HepG2 (cell line): ENCODE measurements around the gene LRGUK. TPM values are rescaled to one million over a fixed set of nuclear protein-coding genes. Genes with fewer than 3 reads are reported as not detected.

ENCODE experiments used
- NR2C2 ChIP-seq: sonication (generic); formaldehyde crosslinking; IDR thresholded peaks from 2 replicates; pipeline ENCODE4 v1.4.0; 2020; ENCODE audit warnings: missing genetic modification reagents, mild to moderate bottlenecking, moderate library complexity, borderline replicate concordance
- RNF2 ChIP-seq: fragments of 450-650 bp; conservative IDR thresholded peaks from 2 replicates; pipeline ENCODE4 v1.6.1; 2016; ENCODE audit warnings: low read depth
- ZFP90 ChIP-seq: sonication (generic); formaldehyde crosslinking; IDR thresholded peaks from 2 replicates; pipeline ENCODE4 v1.8.0; 2022; ENCODE audit warnings: missing genetic modification reagents, mild to moderate bottlenecking, inconsistent platforms, borderline replicate concordance
- ZNF543 ChIP-seq: sonication (generic); formaldehyde crosslinking; IDR thresholded peaks from 2 replicates; pipeline ENCODE4 v1.4.0; 2020; ENCODE audit warnings: mild to moderate bottlenecking, missing genetic modification reagents
- ZNF563 ChIP-seq: sonication (generic); formaldehyde crosslinking; IDR thresholded peaks from 2 replicates; pipeline ENCODE4 v1.8.0; 2022; ENCODE audit warnings: mild to moderate bottlenecking, moderate library complexity, missing genetic modification reagents
- polyA plus RNA-seq, 8 experiments: library from polyadenylated mRNA; depleted of rRNA in 3 of 8; stranded (reverse) in 7 of 8; unstranded in 1 of 8; fragments of >200 nt; fragmentation: Illumina TruSeq in 4 of 8; extraction: Trizol in 4 of 8; gene quantifications; 2 replicates each; pipeline versions ENCODE4 v1.2.1 to v1.2.3, GENCODE V29; 2011 to 2016; ENCODE audit warnings: low read depth in 4 of 8, missing spikeins in 1 of 8, mixed read lengths in 1 of 8; ENCODE audit not compliant: insufficient read depth in 1 of 8
- total RNA-seq, 5 experiments: library from RNA; depleted of rRNA; stranded (reverse); fragments of >200 nt; fragmentation: Illumina TruSeq; extraction: Trizol; gene quantifications; 2 replicates each; pipeline ENCODE4 v1.2.3, GENCODE V29; 2016; ENCODE audit warnings: low read depth in 1 of 5
- TF ChIP-seq, protein P1 (sequence below): sonication (generic); formaldehyde crosslinking; IDR thresholded peaks from 2 replicates; pipeline ENCODE4 v1.4.0; 2020; ENCODE audit warnings: mild to moderate bottlenecking, missing genetic modification reagents
- TF ChIP-seq, protein P2 (sequence below): sonication (generic); formaldehyde crosslinking; IDR thresholded peaks from 2 replicates; pipeline ENCODE4 v1.8.1; 2022; ENCODE audit warnings: low read depth, mild to moderate bottlenecking, missing genetic modification reagents
- TF ChIP-seq, protein P3 (sequence below): sonication (generic); formaldehyde crosslinking; IDR thresholded peaks from 2 replicates; pipeline ENCODE4 v1.5.0; 2020; ENCODE audit warnings: mild to moderate bottlenecking, missing genetic modification reagents
- TF ChIP-seq, protein P4 (sequence below): sonication (generic); formaldehyde crosslinking; conservative IDR thresholded peaks from 2 replicates; pipeline ENCODE4 v1.8.0; 2022; ENCODE audit warnings: low read depth, missing genetic modification reagents
- TF ChIP-seq, protein P5 (sequence below): sonication (generic); formaldehyde crosslinking; conservative IDR thresholded peaks from 2 replicates; pipeline ENCODE4 v1.4.0; 2020; ENCODE audit warnings: missing genetic modification reagents

The LRGUK gene
- total and polyA plus RNA-seq, 2 of the 13 experiments (the other 11 are each of a cell fraction or from before 2014, with no cell fraction given): 0.18 to 0.20 TPM

DNA sequence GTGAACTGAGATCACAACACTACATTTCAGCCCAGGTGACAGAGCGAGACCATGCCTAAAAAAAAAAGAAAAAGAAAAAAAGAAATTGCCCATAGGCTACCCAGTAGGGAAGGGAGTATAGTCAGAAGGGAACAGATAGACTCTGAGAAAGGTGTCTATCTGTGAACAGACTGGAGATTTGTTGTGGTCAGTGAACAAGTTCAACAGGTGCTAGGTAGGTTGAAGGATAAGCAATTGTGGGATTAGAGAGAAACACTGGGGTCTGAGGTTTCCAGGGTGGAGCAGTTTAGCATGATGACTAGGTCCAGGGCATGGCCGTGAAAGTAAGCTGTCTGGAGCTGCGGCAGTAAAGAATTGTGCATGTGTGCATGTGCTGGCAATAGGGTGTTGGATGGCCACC, 6.9 kb downstream of the LRGUK start (continued):
- TF ChIP-seq, protein P1, sequence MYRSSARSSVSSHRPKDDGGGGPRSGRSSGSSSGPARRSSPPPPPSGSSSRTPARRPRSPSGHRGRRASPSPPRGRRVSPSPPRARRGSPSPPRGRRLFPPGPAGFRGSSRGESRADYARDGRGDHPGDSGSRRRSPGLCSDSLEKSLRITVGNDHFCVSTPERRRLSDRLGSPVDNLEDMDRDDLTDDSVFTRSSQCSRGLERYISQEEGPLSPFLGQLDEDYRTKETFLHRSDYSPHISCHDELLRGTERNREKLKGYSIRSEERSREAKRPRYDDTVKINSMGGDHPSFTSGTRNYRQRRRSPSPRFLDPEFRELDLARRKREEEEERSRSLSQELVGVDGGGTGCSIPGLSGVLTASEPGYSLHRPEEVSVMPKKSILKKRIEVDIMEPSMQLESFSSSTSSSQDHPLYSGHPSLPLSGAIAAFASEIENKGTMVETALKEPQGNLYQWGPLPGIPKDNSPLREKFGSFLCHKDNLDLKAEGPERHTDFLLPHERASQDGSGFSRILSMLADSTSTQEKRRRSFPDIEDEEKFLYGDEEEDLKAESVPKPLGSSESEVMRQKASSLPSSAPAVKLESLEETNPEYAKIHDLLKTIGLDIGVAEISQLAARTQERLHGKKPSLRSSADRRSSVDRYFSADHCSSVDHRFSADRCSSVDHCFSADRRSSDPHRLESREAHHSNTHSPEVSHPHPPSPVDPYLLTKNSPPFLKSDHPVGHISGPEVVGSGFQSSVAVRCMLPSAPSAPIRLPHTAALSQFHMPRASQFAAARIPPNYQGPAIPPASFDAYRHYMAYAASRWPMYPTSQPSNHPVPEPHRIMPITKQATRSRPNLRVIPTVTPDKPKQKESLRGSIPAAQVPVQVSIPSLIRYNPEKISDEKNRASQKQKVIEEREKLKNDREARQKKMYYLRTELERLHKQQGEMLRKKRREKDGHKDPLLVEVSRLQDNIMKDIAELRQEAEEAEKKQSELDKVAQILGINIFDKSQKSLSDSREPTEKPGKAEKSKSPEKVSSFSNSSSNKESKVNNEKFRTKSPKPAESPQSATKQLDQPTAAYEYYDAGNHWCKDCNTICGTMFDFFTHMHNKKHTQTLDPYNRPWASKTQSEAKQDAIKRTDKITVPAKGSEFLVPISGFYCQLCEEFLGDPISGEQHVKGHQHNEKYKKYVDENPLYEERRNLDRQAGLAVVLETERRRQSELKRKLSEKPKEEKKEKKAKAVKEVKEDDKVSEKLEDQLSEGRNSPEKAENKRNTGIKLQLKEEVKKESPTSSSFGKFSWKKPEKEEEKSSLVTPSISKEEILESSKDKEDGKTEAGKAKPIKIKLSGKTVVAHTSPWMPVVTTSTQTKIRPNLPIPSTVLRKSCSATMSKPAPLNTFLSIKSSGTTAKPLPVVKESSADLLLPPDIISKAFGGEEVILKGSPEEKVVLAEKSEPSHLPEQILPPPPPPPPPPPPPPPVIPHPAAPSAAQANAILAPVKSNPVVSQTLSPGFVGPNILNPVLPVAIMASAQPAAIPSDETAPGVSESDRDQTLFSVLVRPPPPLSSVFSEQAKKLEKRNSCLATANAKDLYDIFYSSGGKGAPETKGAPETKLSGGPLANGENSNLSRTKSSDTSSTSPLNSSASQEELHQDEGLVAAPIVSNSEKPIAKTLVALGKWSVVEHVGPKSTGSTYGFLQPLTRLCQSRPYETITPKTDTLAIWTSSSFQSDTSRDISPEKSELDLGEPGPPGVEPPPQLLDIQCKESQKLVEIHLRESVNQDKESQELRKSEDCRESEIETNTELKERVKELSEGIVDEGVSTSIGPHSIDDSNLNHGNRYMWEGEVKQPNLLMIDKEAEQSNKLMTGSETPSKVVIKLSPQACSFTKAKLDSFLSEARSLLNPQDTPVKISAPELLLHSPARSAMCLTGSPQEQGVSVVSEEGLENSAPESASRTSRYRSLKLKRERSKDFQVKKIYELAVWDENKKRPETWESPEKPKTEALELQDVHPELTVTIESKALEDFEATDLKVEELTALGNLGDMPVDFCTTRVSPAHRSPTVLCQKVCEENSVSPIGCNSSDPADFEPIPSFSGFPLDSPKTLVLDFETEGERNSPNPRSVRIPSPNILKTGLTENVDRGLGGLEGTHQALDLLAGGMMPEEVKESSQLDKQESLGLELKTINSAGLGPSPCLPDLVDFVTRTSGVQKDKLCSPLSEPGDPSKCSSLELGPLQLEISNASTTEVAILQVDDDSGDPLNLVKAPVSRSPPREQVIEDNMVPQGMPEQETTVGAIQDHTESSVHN: no peak
- TF ChIP-seq RNF2: no peak
- TF ChIP-seq, protein P2, sequence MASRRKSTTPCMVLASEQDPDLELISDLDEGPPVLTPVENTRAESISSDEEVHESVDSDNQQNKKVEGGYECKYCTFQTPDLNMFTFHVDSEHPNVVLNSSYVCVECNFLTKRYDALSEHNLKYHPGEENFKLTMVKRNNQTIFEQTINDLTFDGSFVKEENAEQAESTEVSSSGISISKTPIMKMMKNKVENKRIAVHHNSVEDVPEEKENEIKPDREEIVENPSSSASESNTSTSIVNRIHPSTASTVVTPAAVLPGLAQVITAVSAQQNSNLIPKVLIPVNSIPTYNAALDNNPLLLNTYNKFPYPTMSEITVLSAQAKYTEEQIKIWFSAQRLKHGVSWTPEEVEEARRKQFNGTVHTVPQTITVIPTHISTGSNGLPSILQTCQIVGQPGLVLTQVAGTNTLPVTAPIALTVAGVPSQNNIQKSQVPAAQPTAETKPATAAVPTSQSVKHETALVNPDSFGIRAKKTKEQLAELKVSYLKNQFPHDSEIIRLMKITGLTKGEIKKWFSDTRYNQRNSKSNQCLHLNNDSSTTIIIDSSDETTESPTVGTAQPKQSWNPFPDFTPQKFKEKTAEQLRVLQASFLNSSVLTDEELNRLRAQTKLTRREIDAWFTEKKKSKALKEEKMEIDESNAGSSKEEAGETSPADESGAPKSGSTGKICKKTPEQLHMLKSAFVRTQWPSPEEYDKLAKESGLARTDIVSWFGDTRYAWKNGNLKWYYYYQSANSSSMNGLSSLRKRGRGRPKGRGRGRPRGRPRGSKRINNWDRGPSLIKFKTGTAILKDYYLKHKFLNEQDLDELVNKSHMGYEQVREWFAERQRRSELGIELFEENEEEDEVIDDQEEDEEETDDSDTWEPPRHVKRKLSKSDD: no peak
- no peak for TF ChIP-seq ZNF543 (CRISPR knock-in tag)
- no peak for TF ChIP-seq ZNF563 (CRISPR knock-in tag)
- TF ChIP-seq, protein P3, sequence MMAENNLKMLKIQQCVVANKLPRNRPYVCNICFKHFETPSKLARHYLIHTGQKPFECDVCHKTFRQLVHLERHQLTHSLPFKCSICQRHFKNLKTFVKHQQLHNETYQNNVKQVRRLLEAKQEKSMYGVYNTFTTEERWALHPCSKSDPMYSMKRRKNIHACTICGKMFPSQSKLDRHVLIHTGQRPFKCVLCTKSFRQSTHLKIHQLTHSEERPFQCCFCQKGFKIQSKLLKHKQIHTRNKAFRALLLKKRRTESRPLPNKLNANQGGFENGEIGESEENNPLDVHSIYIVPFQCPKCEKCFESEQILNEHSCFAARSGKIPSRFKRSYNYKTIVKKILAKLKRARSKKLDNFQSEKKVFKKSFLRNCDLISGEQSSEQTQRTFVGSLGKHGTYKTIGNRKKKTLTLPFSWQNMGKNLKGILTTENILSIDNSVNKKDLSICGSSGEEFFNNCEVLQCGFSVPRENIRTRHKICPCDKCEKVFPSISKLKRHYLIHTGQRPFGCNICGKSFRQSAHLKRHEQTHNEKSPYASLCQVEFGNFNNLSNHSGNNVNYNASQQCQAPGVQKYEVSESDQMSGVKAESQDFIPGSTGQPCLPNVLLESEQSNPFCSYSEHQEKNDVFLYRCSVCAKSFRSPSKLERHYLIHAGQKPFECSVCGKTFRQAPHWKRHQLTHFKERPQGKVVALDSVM (CRISPR knock-in tag): no peak
- no peak for TF ChIP-seq ZFP90 (CRISPR knock-in tag)
- TF ChIP-seq, protein P4, sequence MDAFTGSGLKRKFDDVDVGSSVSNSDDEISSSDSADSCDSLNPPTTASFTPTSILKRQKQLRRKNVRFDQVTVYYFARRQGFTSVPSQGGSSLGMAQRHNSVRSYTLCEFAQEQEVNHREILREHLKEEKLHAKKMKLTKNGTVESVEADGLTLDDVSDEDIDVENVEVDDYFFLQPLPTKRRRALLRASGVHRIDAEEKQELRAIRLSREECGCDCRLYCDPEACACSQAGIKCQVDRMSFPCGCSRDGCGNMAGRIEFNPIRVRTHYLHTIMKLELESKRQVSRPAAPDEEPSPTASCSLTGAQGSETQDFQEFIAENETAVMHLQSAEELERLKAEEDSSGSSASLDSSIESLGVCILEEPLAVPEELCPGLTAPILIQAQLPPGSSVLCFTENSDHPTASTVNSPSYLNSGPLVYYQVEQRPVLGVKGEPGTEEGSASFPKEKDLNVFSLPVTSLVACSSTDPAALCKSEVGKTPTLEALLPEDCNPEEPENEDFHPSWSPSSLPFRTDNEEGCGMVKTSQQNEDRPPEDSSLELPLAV (CRISPR knock-in tag): no peak
- no peak for TF ChIP-seq NR2C2
- TF ChIP-seq, protein P5, sequence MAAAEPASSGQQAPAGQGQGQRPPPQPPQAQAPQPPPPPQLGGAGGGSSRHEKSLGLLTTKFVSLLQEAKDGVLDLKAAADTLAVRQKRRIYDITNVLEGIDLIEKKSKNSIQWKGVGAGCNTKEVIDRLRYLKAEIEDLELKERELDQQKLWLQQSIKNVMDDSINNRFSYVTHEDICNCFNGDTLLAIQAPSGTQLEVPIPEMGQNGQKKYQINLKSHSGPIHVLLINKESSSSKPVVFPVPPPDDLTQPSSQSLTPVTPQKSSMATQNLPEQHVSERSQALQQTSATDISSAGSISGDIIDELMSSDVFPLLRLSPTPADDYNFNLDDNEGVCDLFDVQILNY (CRISPR knock-in tag): no peak
- TF ChIP-seq, all 625 proteins: peak for 0
